Esophagus squamous epithelium (tissue), 5 donors: ENCODE measurements around the gene ANKLE2. TPM values are rescaled to one million over a fixed set of nuclear protein-coding genes. Genes with fewer than 3 reads are reported as not detected.
"Not testable (repeated sequence)": the region's sequence is repeated elsewhere in the genome, so short reads cannot be mapped to it uniquely, and the experiment has no call there.

Experiments used
- DNase-seq: peaks from one replicate; lab custom pipeline; 2025; lab: John Stamatoyannopoulos, UW
- H3K27ac ChIP-seq, 4 donors: fragments of 200-600 bp; sonication (generic); one replicate each; pipeline ENCODE4 v1.5.1; 2016 to 2019; ENCODE audit warnings: mild to moderate bottlenecking in 1 of 4
- H3K27me3 ChIP-seq, 4 donors: fragments of 200-600 bp; sonication (generic); 1 replicate in 3 of 4; 2 replicates in 1 of 4; pipeline versions ENCODE4 v1.5.1 to v1.6.0; 2017 to 2021; ENCODE audit warnings: antibody characterized with exemption in 1 of 4
- H3K36me3 ChIP-seq, 3 donors: fragments of 200-600 bp; sonication (generic); one replicate each; pipeline ENCODE4 v1.5.1; 2016 to 2019
- H3K4me1 ChIP-seq, 3 donors: fragments of 200-600 bp; sonication (generic); one replicate each; pipeline ENCODE4 v1.5.1; 2017 to 2019
- H3K4me3 ChIP-seq, 4 donors: fragments of 200-600 bp; sonication (generic); 1 replicate in 3 of 4; 2 replicates in 1 of 4; pipeline ENCODE4 v1.5.1; 2016 to 2019; ENCODE audit warnings: mild to moderate bottlenecking in 2 of 4, moderate library complexity in 1 of 4
- H3K9me3 ChIP-seq, 3 donors: fragments of 200-600 bp; sonication (generic); one replicate each; pipeline ENCODE4 v1.5.1; 2016 to 2019
- CTCF ChIP-seq, 6 experiments: fragments of 450-650 bp in 4 of 6; fragments of 200-600 bp in 2 of 6; sonication (generic) in 2 of 6; IDR thresholded peaks; one replicate each; pipeline ENCODE4 v1.5.1; 2016 to 2019; ENCODE audit warnings: antibody characterized with exemption in 6 of 6, mild to moderate bottlenecking in 4 of 6, moderate library complexity in 4 of 6
- POLR2A ChIP-seq, 4 donors: fragments of 450-650 bp; IDR thresholded peaks; one replicate each; pipeline ENCODE4 v1.6.1; 2017; ENCODE audit warnings: antibody characterized with exemption in 4 of 4, mild to moderate bottlenecking in 4 of 4, moderate library complexity in 3 of 4
- WGBS, 2 donors: methylation state at CpG; one replicate each; pipeline ENCODE4 v1.1.5; 2018; 5-methylcytosine and 5-hydroxymethylcytosine counted together
- intact Hi-C: fragments of 100-400 bp; cut with DNase I; formaldehyde crosslinking; loops from one replicate; pipeline ENCODE4 v1.15.0; 2022
- total RNA-seq, 4 donors: library from RNA; depleted of rRNA; stranded (reverse); fragments of >200 nt; gene quantifications; one replicate each; pipeline ENCODE4 v1.1.0, GENCODE V29; 2016
- donor health status: DM: yes; HTN: yes; CAD: no.

Gene ANKLE2
- total RNA-seq, 4 donors from 2014 or later: 26.4 to 73.5 (median 57.7) TPM

DNA sequence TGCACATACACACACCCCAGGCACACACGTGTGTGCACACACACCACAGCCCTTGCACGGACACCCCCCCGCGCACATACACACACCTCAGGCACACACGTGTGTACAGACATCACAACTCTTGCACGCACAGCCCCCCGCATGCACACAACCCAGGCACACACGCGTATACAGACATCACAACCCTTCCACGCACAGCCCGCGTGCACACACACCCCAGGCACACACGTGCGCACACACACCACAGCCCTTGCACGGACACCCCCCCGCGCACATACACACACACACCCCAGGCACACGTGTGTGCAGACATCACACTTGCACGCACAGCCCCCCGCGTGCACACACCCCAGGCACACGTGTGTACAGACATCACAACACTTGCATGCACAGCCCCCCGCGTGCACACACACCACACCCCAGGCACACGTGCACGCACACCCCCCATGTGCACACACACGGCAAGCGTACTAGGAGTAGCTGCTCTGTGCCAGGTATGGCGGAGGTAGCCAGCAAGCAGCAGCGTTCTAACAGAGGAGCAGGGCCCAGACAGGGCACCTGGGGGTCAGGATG lies 18.2 kb upstream of the ANKLE2 start:
- 95% methylated on average over 17 to 24 of the region's 30 CpGs for WGBS, 2 donors
- Histone ChIP-seq H3K9me3 (no peaks in the 10 kb centered on the region), H3K4me3 (no peak overlapping the region), H3K27ac (no peak overlapping the region), H3K36me3 (peaks cover 43 to 100% (median 47%) of the 10 kb centered on the region in 3 donors), H3K27me3 (no peaks in the 10 kb centered on the region), H3K4me1 (peaks cover 0 to 8% (median 0%) of the 10 kb centered on the region in 3 donors)
- intact Hi-C loops: no loop called here
- no peak for TF ChIP-seq POLR2A (IDR thresholded peaks at IDR 0.05)
- no peak for TF ChIP-seq CTCF (IDR thresholded peaks at IDR 0.05)
- DNase-seq: no peak

GRCh38 chr12:132777614-132778013 lies 16.0 kb upstream of the ANKLE2 start:
- Histone ChIP-seq H3K4me1 (peaks cover 0 to 8% (median 0%) of the 10 kb centered on the region in 3 donors), H3K27me3 (no peaks in the 10 kb centered on the region), H3K36me3 (peaks cover 51 to 100% (median 61%) of the 10 kb centered on the region in 3 donors), H3K9me3 (no peaks in the 10 kb centered on the region), H3K4me3 (no peak overlapping the region), H3K27ac (peak overlapping the region in 1 of 4 donors; percentile 11)
- 82 to 84% methylated on average over 7 to 12 of the region's 20 CpGs for WGBS, 2 donors
- no peak for DNase-seq
- intact Hi-C loops: no loop called here
- TF ChIP-seq CTCF (IDR thresholded peaks at IDR 0.05): no peak
- TF ChIP-seq POLR2A (IDR thresholded peaks at IDR 0.05): no peak

DNA sequence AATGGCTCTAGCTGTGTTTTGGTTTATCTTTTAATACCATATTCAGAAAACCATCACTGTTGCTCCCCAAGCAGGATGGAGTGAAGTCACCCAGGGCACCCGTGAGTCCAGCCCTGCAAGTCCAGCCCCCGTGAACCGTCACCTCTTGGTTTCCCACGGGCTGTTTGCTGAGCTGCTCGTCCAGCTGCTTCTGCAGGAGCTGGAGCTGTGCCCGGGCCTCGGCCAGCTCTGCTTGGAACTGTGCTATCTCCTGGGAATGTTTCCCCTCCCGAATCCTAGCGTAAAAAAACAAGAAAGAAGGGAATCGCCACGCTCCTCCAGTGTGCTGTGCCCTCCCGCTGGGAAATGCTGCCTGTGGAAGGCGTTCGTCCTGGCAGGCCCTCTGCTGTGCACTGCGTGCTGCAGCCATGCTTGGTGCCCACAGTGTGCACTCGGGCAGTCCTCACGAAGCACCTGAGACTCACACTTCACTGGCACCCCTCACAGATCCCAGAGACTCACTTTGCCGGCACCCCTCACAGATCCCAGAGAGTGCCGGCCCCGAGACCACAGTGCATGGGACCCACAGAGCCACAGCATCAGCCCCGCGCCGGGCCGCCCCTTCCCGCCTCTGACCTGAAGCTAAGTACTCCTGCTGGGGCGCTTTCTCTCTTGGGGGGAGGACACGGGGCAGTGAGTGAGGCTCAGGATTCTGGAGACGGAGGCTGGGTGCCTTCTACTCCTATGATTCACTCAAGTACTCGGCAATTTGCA lies 15.4 kb upstream of the ANKLE2 start:
- peaks cover 0 to 8% (median 0%) of the 10 kb centered on the region in 3 donors for H3K4me1 ChIP-seq
- no peaks in the 10 kb centered on the region for H3K9me3 ChIP-seq
- no peak for DNase-seq
- no peak overlapping the region for H3K4me3 ChIP-seq
- peaks cover 45 to 100% (median 57%) of the 10 kb centered on the region in 3 donors for H3K36me3 ChIP-seq
- TF ChIP-seq POLR2A (IDR thresholded peaks at IDR 0.05) (no peak), CTCF (IDR thresholded peaks at IDR 0.05) (no peak)
- H3K27ac ChIP-seq: peak overlapping the region in 2 of 4 donors; percentile 11 to 21
- WGBS, 2 donors: 66 to 81% methylated on average over 10 to 19 of the region's 29 CpGs
- no peaks in the 10 kb centered on the region for H3K27me3 ChIP-seq
- intact Hi-C loops: no loop called here

DNA sequence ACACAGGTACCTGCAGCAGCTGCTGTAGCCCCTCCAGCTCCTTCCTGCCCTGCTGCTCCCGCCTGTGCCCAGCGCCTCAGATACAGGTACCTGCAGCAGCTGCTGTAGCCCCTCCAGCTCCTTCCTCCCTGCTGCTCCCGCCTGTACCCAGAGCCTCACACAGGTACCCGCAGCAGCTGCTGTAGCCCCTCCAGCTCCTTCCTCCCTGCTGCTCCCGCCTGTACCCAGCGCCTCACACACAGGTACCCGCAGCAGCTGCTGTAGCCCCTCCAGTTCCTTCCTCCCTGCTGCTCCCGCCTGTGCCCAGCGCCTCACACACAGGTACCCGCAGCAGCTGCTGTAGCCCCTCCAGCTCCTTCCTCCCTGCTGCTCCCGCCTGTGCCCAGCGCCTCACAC lies 14.6 kb upstream of the ANKLE2 start:
- H3K36me3 ChIP-seq: peaks cover 37 to 100% (median 49%) of the 10 kb centered on the region in 3 donors
- H3K27ac ChIP-seq, DNase-seq, H3K9me3 ChIP-seq, H3K27me3 ChIP-seq, H3K4me1 ChIP-seq, intact Hi-C loops, H3K4me3 ChIP-seq: not testable (repeated sequence)
- WGBS, 2 donors: 89 to 91% methylated on average over 4 to 10 of the region's 12 CpGs

GRCh38 chr12:132775502-132776229 lies 14.0 kb upstream of the ANKLE2 start:
- Histone ChIP-seq H3K4me1 (peaks cover 0 to 8% (median 0%) of the 10 kb centered on the region in 3 donors), H3K27ac (no peak overlapping the region), H3K36me3 (peaks cover 32 to 99% (median 43%) of the 10 kb centered on the region in 3 donors), H3K4me3 (no peak overlapping the region), H3K9me3 (no peaks in the 10 kb centered on the region), H3K27me3 (no peaks in the 10 kb centered on the region)
- WGBS, 2 donors: 94 to 97% methylated on average over 14 to 23 of the region's 24 CpGs
- intact Hi-C loops: no loop called here
- TF ChIP-seq POLR2A (IDR thresholded peaks at IDR 0.05): no peak
- TF ChIP-seq CTCF (IDR thresholded peaks at IDR 0.05): no peak
- DNase-seq: no peak
